ENCODE results near the gene LETM1. TPM values are rescaled to one million over a fixed set of nuclear protein-coding genes. Genes with fewer than 3 reads are reported as not detected.

Gene LETM1
- total and polyA plus RNA-seq, 2 of the 13 experiments (the other 11 are each of a cell fraction or from before 2014, with no cell fraction given) = 9.7 to 41.6 TPM

GRCh38 chr4:1763550-1764080 lies 92.3 kb downstream of the LETM1 start (continued):
- TF ChIP-seq ZNF10 (CRISPR knock-in tag; IDR thresholded peaks at IDR 0.05; ENCODE audit: borderline replicate concordance, low read depth) (no peak), PHF20 (CRISPR knock-in tag; IDR thresholded peaks at IDR 0.05) (no peak), ZNF20 (CRISPR knock-in tag; IDR thresholded peaks at IDR 0.05) (0 out of 2 replicates have a peak, but pooled peaks have one; percentile 25), PITX1 (CRISPR knock-in tag; IDR thresholded peaks at IDR 0.05) (0 out of 2 replicates have a peak, but pooled peaks have one; percentile 32), ZNF333 (CRISPR knock-in tag; IDR thresholded peaks at IDR 0.05; ENCODE audit: borderline replicate concordance) (0 out of 2 replicates have a peak, but pooled peaks have one; percentile 14), ZBTB7B (CRISPR knock-in tag; IDR thresholded peaks at IDR 0.05) (peak; percentile 43; the same call in 1 of the 2 replicates), ZNF839 (CRISPR knock-in tag; IDR thresholded peaks at IDR 0.05; ENCODE audit: borderline replicate concordance) (no peak), KDM2A (CRISPR knock-in tag; IDR thresholded peaks at IDR 0.05; ENCODE audit: borderline replicate concordance, low read depth) (peak; percentile 7; the same call in 1 of the 2 replicates), RARA (CRISPR knock-in tag; IDR thresholded peaks at IDR 0.05) (no peak), ZNF660 (CRISPR knock-in tag; IDR thresholded peaks at IDR 0.05; ENCODE audit: borderline replicate concordance, low read depth) (no peak), ZSCAN5A (CRISPR knock-in tag; IDR thresholded peaks at IDR 0.05; ENCODE audit: borderline replicate concordance) (no peak), ZKSCAN5 (CRISPR knock-in tag; IDR thresholded peaks at IDR 0.05) (no peak), KMT2A (CRISPR knock-in tag; IDR thresholded peaks at IDR 0.05) (peak; percentile 26; the same call in 1 of the 2 replicates), GATAD2A (CRISPR knock-in tag; IDR thresholded peaks at IDR 0.05) (no peak), PAWR (CRISPR knock-in tag; IDR thresholded peaks at IDR 0.05; ENCODE audit: borderline replicate concordance) (0 out of 2 replicates have a peak, but pooled peaks have one; percentile 40), MXD3 (CRISPR knock-in tag; IDR thresholded peaks at IDR 0.05) (peak; percentile 32), PATZ1 (CRISPR knock-in tag; IDR thresholded peaks at IDR 0.05) (peak; percentile 16; the same call in 1 of the 2 replicates), TEF (CRISPR knock-in tag; IDR thresholded peaks at IDR 0.05) (no peak), ZNF770 (CRISPR knock-in tag; IDR thresholded peaks at IDR 0.05) (no peak), UBTF (CRISPR knock-in tag; IDR thresholded peaks at IDR 0.05) (peak; percentile 54; the same call in 1 of the 2 replicates), MAFK (conservative IDR thresholded peaks at IDR 0.05 in 1 of 2, IDR thresholded peaks at IDR 0.05 in 1 of 2; ENCODE audit: low read length in 2 of 2) (no peak)
